Subcutaneous abdominal adipose tissue (tissue), 5 donors: ENCODE measurements around the gene DYSF.
"Not testable (repeated sequence)": the region's sequence is repeated elsewhere in the genome, so short reads cannot be mapped to it uniquely, and the experiment has no call there.

Experiments used
- H3K27ac ChIP-seq: one replicate; pipeline ENCODE4 v1.7.0; 2013; ENCODE audit warnings: low read depth, mild to moderate bottlenecking, inconsistent platforms, low read length, moderate library complexity
- H3K27me3 ChIP-seq, 5 donors: one replicate each; pipeline ENCODE4 v1.7.0; 2013; ENCODE audit warnings: low read length in 5 of 5, inconsistent platforms in 1 of 5; ENCODE audit not compliant: control insufficient read depth in 5 of 5, insufficient read depth in 4 of 5
- H3K36me3 ChIP-seq, 5 donors: one replicate each; pipeline ENCODE4 v1.7.0; 2013; ENCODE audit warnings: low read length in 5 of 5; ENCODE audit not compliant: control insufficient read depth in 5 of 5, insufficient read depth in 5 of 5
- H3K4me1 ChIP-seq, 5 donors: one replicate each; pipeline ENCODE4 v1.7.0; 2013; ENCODE audit warnings: low read length in 5 of 5, mild to moderate bottlenecking in 3 of 5, moderate library complexity in 1 of 5; ENCODE audit not compliant: control insufficient read depth in 5 of 5, insufficient read depth in 5 of 5
- H3K4me3 ChIP-seq, 5 donors: one replicate each; pipeline ENCODE4 v1.7.0; 2013; ENCODE audit warnings: low read length in 5 of 5, low read depth in 1 of 5
- H3K9ac ChIP-seq, 5 donors: one replicate each; pipeline ENCODE4 v1.7.0; 2013; ENCODE audit warnings: low read length in 5 of 5, mild to moderate bottlenecking in 4 of 5, moderate library complexity in 3 of 5
- H3K9me3 ChIP-seq, 5 donors: one replicate each; pipeline ENCODE4 v1.7.0; 2013; ENCODE audit warnings: low read length in 5 of 5; ENCODE audit not compliant: control insufficient read depth in 5 of 5
- donor health status: healthy.
- donor health status: healthy.
- donor health status: healthy.
- donor health status: healthy.
- donor health status: healthy.

DYSF gene

DNA sequence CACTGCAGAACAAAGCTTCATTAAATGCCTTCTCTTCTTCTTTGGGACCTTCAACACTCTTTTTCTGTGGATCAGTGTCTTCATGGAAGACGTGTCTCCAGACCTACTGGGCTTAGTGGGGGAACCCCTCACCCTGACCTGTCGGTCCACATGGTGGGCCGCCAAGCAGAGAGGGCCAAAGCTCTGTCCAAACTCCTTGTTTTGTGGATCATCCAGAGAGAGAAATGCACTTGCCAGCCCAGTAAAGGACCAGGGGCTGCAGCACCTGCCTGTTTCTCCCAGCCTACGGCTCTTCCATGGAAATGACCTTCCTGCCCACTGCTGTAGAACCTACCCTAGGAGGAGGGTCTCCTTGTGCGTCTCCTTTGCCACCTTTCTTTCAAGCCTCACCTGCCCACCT, 25.9 kb downstream of the DYSF start:
- peaks cover 0 to 2% (median 0%) of the 10 kb centered on the region in 5 donors for H3K27me3 ChIP-seq
- H3K4me3 ChIP-seq, result no peak overlapping the region
- H3K9me3 ChIP-seq, result no peaks in the 10 kb centered on the region
- H3K9ac ChIP-seq, result no peak overlapping the region
- no peak overlapping the region for H3K27ac ChIP-seq
- H3K36me3 ChIP-seq, result peaks cover 0 to 9% (median 0%) of the 10 kb centered on the region in 5 donors
- peaks cover 0 to 21% (median 7%) of the 10 kb centered on the region in 5 donors for H3K4me1 ChIP-seq

GRCh38 chr2:71481111-71481510, 27.8 kb downstream of the DYSF start:
- Histone ChIP-seq H3K9ac (no peak overlapping the region), H3K9me3 (no peaks in the 10 kb centered on the region), H3K36me3 (peaks cover 0 to 9% (median 0%) of the 10 kb centered on the region in 5 donors), H3K27me3 (peaks cover 0 to 2% (median 0%) of the 10 kb centered on the region in 5 donors), H3K4me3 (no peak overlapping the region), H3K27ac (no peak overlapping the region), H3K4me1 (peaks cover 0 to 4% (median 0%) of the 10 kb centered on the region in 5 donors)

- peaks cover 0 to 9% (median 0%) of the 10 kb centered on the region in 5 donors for H3K36me3 ChIP-seq
- H3K27ac ChIP-seq, result no peak overlapping the region
- H3K9ac ChIP-seq, result no peak overlapping the region
- H3K4me1 ChIP-seq, result peaks cover 0 to 13% (median 0%) of the 10 kb centered on the region in 5 donors
- no peak overlapping the region for H3K4me3 ChIP-seq
- peaks cover 0 to 5% (median 0%) of the 10 kb centered on the region in 5 donors for H3K27me3 ChIP-seq
- no peaks in the 10 kb centered on the region for H3K9me3 ChIP-seq
Observed at GRCh38 chr2:71482055-71482454, 28.7 kb downstream of the DYSF start.

DNA sequence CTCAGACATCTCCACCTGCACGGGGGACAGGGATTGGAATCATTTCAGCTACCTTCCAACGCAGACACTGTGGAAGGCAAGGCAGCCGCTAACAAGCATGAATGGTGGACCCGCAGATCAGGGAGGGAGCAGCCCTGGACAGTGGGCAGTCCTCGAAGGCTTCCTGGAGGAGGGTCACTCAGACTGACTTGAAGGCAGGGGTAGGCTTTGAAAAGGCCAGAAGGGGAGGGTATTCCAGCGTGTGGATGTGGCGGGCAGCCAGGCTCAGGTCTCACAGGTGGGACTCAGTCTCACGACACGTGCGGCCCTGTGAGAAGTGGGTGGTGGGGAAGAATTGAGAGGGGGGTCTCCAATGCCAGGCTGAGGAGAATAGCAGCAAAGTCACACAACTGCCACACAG, 29.9 kb downstream of the DYSF start:
- Histone ChIP-seq H3K4me1 (peaks cover 0 to 9% (median 0%) of the 10 kb centered on the region in 5 donors), H3K9ac (no peak overlapping the region), H3K9me3 (no peaks in the 10 kb centered on the region), H3K4me3 (no peak overlapping the region), H3K27me3 (peaks cover 0 to 5% (median 0%) of the 10 kb centered on the region in 5 donors), H3K27ac (no peak overlapping the region), H3K36me3 (peaks cover 0 to 9% (median 0%) of the 10 kb centered on the region in 5 donors)

DNA sequence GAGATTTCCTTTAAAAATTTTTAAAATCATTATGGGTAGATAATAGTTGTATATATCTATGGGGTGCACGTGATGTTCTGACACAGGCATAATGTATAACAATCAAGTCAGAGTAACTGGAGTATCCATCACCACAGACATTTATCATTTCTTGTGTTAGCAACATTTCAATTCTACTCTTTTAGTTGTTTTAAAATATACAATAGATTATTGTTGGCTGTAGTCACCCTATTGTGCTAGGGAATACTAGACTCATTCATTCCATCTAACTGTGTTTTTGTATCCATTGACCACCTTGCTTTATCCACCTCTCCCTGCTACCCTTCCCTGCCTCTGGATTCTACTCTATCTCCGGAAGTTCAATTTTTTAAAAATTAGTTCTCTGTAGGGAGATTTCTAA, 31.0 kb downstream of the DYSF start:
- Histone ChIP-seq H3K27me3 (peaks cover 0 to 5% (median 0%) of the 10 kb centered on the region in 5 donors), H3K36me3 (peaks cover 0 to 9% (median 0%) of the 10 kb centered on the region in 5 donors)

GRCh38 chr2:71486881-71487640, 33.7 kb downstream of the DYSF start:
- Histone ChIP-seq H3K9me3 (no peaks in the 10 kb centered on the region), H3K4me3 (no peak overlapping the region), H3K9ac (no peak overlapping the region), H3K27me3 (peaks cover 0 to 5% (median 0%) of the 10 kb centered on the region in 5 donors), H3K4me1 (peaks cover 0 to 9% (median 0%) of the 10 kb centered on the region in 5 donors), H3K36me3 (peaks cover 0 to 7% (median 0%) of the 10 kb centered on the region in 5 donors), H3K27ac (no peak overlapping the region)

More for the DNA sequence above, 31.0 kb downstream of the DYSF start:
- Histone ChIP-seq H3K4me1 (peaks cover 0 to 9% (median 0%) of the 10 kb centered on the region in 5 donors), H3K9ac (no peak overlapping the region), H3K4me3 (no peak overlapping the region), H3K27ac (no peak overlapping the region), H3K9me3 (no peaks in the 10 kb centered on the region)

- not testable (repeated sequence) for H3K4me3 ChIP-seq, H3K9ac ChIP-seq, H3K36me3 ChIP-seq, H3K27me3 ChIP-seq, H3K9me3 ChIP-seq
- peak overlapping the region; percentile 28 for H3K27ac ChIP-seq
- H3K4me1 ChIP-seq, result peaks cover 0 to 16% (median 0%) of the 10 kb centered on the region in 5 donors
Observed at GRCh38 chr2:71491551-71491950, 38.2 kb downstream of the DYSF start.

- Histone ChIP-seq H3K4me1 (peaks cover 0 to 15% (median 0%) of the 10 kb centered on the region in 5 donors), H3K27me3 (no peaks in the 10 kb centered on the region), H3K9me3 (no peaks in the 10 kb centered on the region), H3K4me3 (no peak overlapping the region), H3K27ac (peak overlapping the region; percentile 28), H3K9ac (no peak overlapping the region), H3K36me3 (no peaks in the 10 kb centered on the region)
Observed at GRCh38 chr2:71492112-71492511, 38.8 kb downstream of the DYSF start.

DNA sequence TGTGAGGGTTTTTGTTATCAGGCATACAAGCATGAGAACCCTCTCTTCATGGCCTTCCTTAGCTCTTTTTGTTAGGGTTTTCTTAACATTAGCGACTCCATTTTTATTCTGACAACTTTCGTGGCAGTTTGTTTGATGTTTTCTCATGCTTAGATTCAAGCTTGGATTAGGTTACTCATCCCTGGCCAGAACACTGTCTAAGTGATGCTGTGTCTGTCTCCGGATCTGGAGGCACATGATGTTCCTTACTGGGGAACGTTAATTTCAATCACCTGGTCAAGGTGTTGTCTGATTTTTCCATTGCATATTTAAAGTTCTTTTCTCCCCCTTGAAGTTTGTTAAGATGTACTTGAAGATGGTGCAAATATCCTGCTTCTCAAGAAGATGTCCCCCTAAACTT, 40.7 kb downstream of the DYSF start:
- H3K36me3 ChIP-seq, result no peaks in the 10 kb centered on the region
- no peaks in the 10 kb centered on the region for H3K9me3 ChIP-seq
- no peaks in the 10 kb centered on the region for H3K27me3 ChIP-seq
- H3K4me1 ChIP-seq, result peaks cover 0 to 22% (median 0%) of the 10 kb centered on the region in 5 donors
- H3K4me3 ChIP-seq, result no peak overlapping the region
- H3K9ac ChIP-seq, result no peak overlapping the region
- no peak overlapping the region for H3K27ac ChIP-seq

DNA sequence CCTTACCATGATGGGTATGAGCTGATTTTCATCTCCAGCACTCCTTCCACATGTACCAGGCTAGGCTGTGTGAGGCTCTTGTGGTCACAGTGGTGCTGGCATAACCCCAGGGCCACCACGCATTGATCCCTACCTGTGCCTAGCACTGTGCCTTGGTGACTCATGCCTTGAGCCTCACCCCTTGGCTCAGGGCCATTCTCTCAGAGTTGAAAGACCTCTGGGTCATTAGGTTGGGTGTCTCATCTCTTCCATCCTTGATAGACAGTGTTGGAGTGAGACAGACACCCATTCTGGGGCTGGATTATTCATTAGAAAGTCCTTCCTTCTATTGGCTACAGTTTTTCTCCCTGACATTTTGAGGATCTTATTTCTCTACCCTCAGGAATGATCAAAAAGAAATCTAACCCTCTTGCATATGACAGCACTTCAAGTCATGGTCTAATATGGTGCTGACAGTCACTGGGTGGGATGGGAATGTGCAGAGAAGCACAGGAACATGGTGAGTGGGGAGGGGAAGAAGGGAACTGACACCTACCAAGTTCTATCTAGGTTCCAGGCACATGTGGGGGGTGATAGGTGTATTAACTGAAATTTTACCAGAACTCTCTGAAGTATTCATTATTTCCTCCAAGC, 41.3 kb downstream of the DYSF start:
- Histone ChIP-seq H3K9ac (no peak overlapping the region), H3K9me3 (no peaks in the 10 kb centered on the region), H3K27ac (no peak overlapping the region), H3K27me3 (no peaks in the 10 kb centered on the region), H3K4me3 (no peak overlapping the region), H3K36me3 (no peaks in the 10 kb centered on the region), H3K4me1 (peaks cover 0 to 27% (median 4%) of the 10 kb centered on the region in 5 donors)
